OCI-LY7 (cell line): ENCODE results near the gene OSCAR. TPM values are rescaled to one million over a fixed set of nuclear protein-coding genes. Genes with fewer than 3 reads are reported as not detected.

Experiments
- BruUV-seq: library from RNA; stranded (reverse); fragments of 400-500 nt; replicated peaks from 2 replicates; lab custom pipeline; 2021; lab: Mats Ljungman, UMichigan
- CTCF ChIA-PET: fragments of 300-600 bp; sonication (Branson Sonifier 250); formaldehyde crosslinking; loops from one replicate; lab custom pipeline; 2022; ENCODE audit warnings: antibody characterized with exemption; ENCODE audit not compliant: unreplicated experiment; lab: Charles Lee
- POLR2A ChIA-PET: fragments of 300-600 bp; sonication (Branson Sonifier 250); formaldehyde crosslinking; loops from one replicate; lab custom pipeline; 2022; ENCODE audit warnings: antibody characterized with exemption; lab: Charles Lee
- DNase-seq: peaks from one replicate; pipeline ENCODE4 v3.0.0-alpha.2; 2015; ENCODE audit warnings: low spot score
- H2AFZ ChIP-seq: fragments of 200-600 bp; sonication (generic), shearing (Covaris generic); 2 replicates; pipeline ENCODE4 v1.6.1; 2014; ENCODE audit warnings: mild to moderate bottlenecking, antibody characterized with exemption, low read length, moderate library complexity
- H3K27ac ChIP-seq: fragments of 200-600 bp; sonication (generic); 2 replicates; pipeline ENCODE4 v1.5.1; 2014; ENCODE audit warnings: mixed run types, low read depth, mild to moderate bottlenecking, moderate library complexity, low read length, inconsistent platforms; ENCODE audit not compliant: poor library complexity, severe bottlenecking
- H3K36me3 ChIP-seq: fragments of 200-600 bp; sonication (generic); 2 replicates; pipeline ENCODE4 v1.6.1; 2014; ENCODE audit warnings: mild to moderate bottlenecking, antibody characterized with exemption, low read length, moderate library complexity, mixed read lengths; ENCODE audit not compliant: insufficient read depth
- H3K4me1 ChIP-seq: fragments of 200-600 bp; sonication (generic); 2 replicates; pipeline ENCODE4 v1.5.1; 2014; ENCODE audit warnings: mild to moderate bottlenecking, low read length; ENCODE audit not compliant: insufficient read depth, poor library complexity, severe bottlenecking
- H3K4me2 ChIP-seq: fragments of 200-600 bp; sonication (generic); 2 replicates; pipeline ENCODE4 v1.6.1; 2014; ENCODE audit warnings: mild to moderate bottlenecking, low read length
- H3K4me3 ChIP-seq: fragments of 200-600 bp; sonication (generic); 2 replicates; pipeline ENCODE4 v1.5.1; 2014; ENCODE audit warnings: mild to moderate bottlenecking, low read depth, low read length; ENCODE audit not compliant: poor library complexity, severe bottlenecking
- H3K79me2 ChIP-seq: fragments of 200-600 bp; sonication (generic); 2 replicates; pipeline ENCODE4 v1.6.1; 2016; ENCODE audit warnings: low read depth, mild to moderate bottlenecking, low read length, moderate library complexity, mixed read lengths; ENCODE audit not compliant: insufficient read depth
- H3K9me2 ChIP-seq: fragments of 200-600 bp; sonication (generic); 2 replicates; pipeline ENCODE4 v1.6.1; 2016; ENCODE audit warnings: mild to moderate bottlenecking, low read length, mixed read lengths; ENCODE audit not compliant: insufficient read depth
- H3K9me3 ChIP-seq: fragments of 200-600 bp; sonication (generic); 2 replicates; pipeline ENCODE4 v1.6.1; 2014; ENCODE audit warnings: mild to moderate bottlenecking, mixed run types, low read length, mixed read lengths
- H4K20me1 ChIP-seq: fragments of 200-600 bp; sonication (generic); 2 replicates; pipeline ENCODE4 v1.6.1; 2014; ENCODE audit warnings: mild to moderate bottlenecking, antibody characterized with exemption, low read length, moderate library complexity, mixed read lengths; ENCODE audit not compliant: insufficient read depth
- CTCF ChIP-seq: fragments of 200-600 bp; sonication (generic); conservative IDR thresholded peaks from 2 replicates; pipeline ENCODE4 v1.5.1; 2014; ENCODE audit warnings: mild to moderate bottlenecking, antibody characterized with exemption, low read length, moderate library complexity, mixed read lengths
- EZH2phosphoT487 ChIP-seq: fragments of 200-600 bp; sonication (generic); IDR thresholded peaks from 2 replicates; pipeline ENCODE4 v1.6.1; 2018; ENCODE audit warnings: low read depth, borderline replicate concordance, mild to moderate bottlenecking, mixed run types, antibody characterized with exemption, low read length, moderate library complexity, mixed read lengths
- intact Hi-C: fragments of 100-400 bp; cut with micrococcal nuclease; formaldehyde crosslinking; loops from one replicate; pipeline ENCODE4 v1.10.0; 2022; ENCODE audit not compliant: unreplicated experiment
- total RNA-seq, 2 experiments: library from RNA; depleted of rRNA in 1 of 2; stranded (reverse); fragments of >200 nt in 1 of 2; shearing (Covaris generic) in 1 of 2; gene quantifications; 2 replicates each; pipeline ENCODE4 v1.2.3, GENCODE V29; 2014 to 2022

The OSCAR gene
- total RNA-seq, 2 experiments from 2014 or later = 0.32 TPM; not detected in 1

DNA sequence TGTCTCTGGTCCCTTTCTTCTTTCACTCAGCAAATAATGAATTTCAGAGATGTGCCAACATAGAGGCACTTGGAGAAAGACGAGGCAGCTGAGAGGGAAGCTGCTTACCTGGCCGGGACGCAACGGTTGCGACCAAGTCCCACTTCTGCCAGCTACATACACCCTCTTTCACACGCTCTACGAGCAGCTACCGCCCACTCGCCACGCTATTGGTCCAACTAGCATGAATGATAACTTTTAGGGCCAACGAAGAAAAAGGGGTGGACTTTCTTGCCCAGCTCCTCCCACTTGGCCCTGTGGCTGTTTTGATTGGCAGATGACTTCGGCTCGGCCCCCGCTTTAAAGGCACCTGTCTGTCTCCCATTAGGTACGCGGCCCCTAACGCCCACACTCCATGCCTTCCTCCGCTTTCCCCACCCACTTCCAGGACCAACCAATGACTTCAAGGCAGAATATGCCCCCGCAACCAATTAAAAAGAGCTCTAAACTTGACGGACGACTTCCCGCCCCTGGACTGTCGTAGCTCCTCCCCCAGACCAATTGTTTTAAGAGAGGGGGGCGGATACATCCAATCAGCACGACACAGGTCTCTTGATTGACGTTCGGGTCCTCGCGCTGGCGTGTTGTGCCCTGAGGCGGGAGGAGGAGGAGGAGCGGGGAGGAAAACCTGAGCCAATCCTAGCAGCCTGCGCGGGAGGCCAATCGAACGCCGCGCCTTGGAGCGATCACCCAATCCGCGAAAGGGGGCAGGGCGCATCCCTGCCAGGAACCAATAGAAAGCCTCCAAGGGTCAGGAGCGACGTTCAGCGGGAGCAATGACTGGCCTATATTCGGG is 36.5 kb upstream of the OSCAR start:
- ChIA-PET CTCF (interaction anchor here (0.5 to 1.0 kb wide), 4 partner anchors 22 to 52 kb away, joined by 3 to 6 read pairs (median 4); partner anchors contain the start of genes MBOAT7, PRPF31 and TFPT), POLR2A (interaction anchor here (0.5 to 1.2 kb wide), 6 partner anchors 19 to 52 kb away, joined by 3 to 9 read pairs (median 6); partner anchors contain the start of genes LENG1, MBOAT7, NDUFA3 and PRPF31)
- Histone ChIP-seq H2AFZ (peak overlapping the region; percentile 79; the same call in 1 of the 2 replicates), H4K20me1 (no peaks in the 10 kb centered on the region; the same call in 1 of the 2 replicates), H3K9me2 (no peaks in the 10 kb centered on the region), H3K79me2 (peaks cover 34% of the 10 kb centered on the region), H3K9me3 (no peaks in the 10 kb centered on the region), H3K27ac (peak overlapping the region; percentile 35), H3K36me3 (peaks cover 31% of the 10 kb centered on the region; the same call in 1 of the 2 replicates), H3K4me3 (peak overlapping the region; percentile 96), H3K4me1 (peaks cover 21% of the 10 kb centered on the region), H3K4me2 (peak overlapping the region; percentile 92)
- no TSS peak for BruUV-seq
- no peak for TF ChIP-seq CTCF
- DNase-seq = peak; percentile 100
- intact Hi-C loops = loop anchor here (1.0 to 2.0 kb wide), 3 partner anchors 22 to 35 kb away; partner anchors contain the start of genes LENG1, NDUFA3, PRPF31 and TFPT

DNA sequence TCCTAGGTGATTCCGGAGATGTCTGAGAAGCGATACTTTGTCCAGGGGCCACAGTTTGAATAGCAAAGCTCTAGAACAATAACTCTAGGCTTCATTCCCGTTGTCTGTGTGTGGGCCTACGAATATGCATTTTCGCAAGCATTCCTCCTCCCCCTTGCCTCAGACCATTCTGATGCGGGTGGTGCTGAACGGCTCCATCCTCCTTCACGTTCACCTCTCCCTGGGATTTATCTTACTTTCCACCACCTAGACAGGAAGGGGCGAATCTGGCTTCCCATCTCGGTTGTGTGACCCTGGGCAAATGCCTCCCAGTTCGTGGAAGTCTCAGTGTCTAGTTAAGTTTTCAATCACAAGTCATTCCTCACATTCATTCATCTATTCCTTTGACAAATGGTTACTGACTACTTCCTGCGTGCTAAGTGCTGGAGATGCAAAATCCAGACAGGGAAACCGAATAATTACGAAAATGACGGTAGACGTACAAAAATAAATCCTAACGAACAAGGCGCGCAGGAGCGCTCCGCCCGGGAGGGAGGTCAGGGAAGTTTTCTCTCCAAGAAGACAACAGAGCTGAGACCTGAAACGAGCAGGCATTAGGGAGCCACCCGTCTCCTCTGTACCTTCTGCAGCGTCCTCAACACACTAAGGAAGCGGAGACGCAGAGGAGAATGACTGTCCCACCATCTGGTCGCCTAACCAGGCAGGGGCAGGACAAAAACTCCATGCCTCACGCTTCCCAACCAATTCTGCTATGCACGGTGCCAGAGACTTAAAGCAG is 35.7 kb upstream of the OSCAR start:
- Histone ChIP-seq H3K9me3 (no peaks in the 10 kb centered on the region), H3K9me2 (no peaks in the 10 kb centered on the region), H3K4me1 (peaks cover 21% of the 10 kb centered on the region), H3K36me3 (peaks cover 31% of the 10 kb centered on the region), H2AFZ (peak overlapping the region; percentile 79; the same call in 1 of the 2 replicates), H3K4me3 (peak overlapping the region; percentile 71), H3K27ac (peak overlapping the region; percentile 35), H3K79me2 (peaks cover 34% of the 10 kb centered on the region), H4K20me1 (no peaks in the 10 kb centered on the region; the same call in 1 of the 2 replicates), H3K4me2 (peak overlapping the region; percentile 92)
- ChIA-PET CTCF (interaction anchor here (0.6 to 1.0 kb wide), 3 partner anchors 21 to 53 kb away, joined by 3 to 6 read pairs (median 4); partner anchors contain the start of genes MBOAT7, PRPF31 and TFPT), POLR2A (interaction anchor here (0.5 to 1.2 kb wide), 5 partner anchors 17 to 53 kb away, joined by 3 to 9 read pairs (median 7); partner anchors contain the start of genes LENG1, MBOAT7, PRPF31 and TFPT)
- no TSS peak for BruUV-seq
- DNase-seq = no peak
- intact Hi-C loops = loop anchor here (2.0 kb wide), 1 partner anchor 23 kb away; the partner anchor contains the start of gene LENG1
- no peak for TF ChIP-seq CTCF
- TF ChIP-seq EZH2phosphoT487 = no peak
